Activated T-helper 1 cell treated with Interleukin-2 at 50 U/mL for 16 hours (primary cell): ENCODE results near the gene MFRP.
A peak's percentile ranks its signal among the peaks of the same experiment; 100 is the strongest.

Experiments
- DNase-seq: peaks from one replicate; pipeline ENCODE4 v3.0.0-alpha.2; 2020; ENCODE audit warnings: low read depth

Gene MFRP

GRCh38 chr11:119359365-119360214 is 13.1 kb upstream of the MFRP start:
- no peak for DNase-seq

GRCh38 chr11:119357074-119357473 is 10.6 kb upstream of the MFRP start:
- DNase-seq = no peak

- peak; percentile 51 for DNase-seq
Observed at GRCh38 chr11:119356349-119357031, 10.0 kb upstream of the MFRP start.

GRCh38 chr11:119355091-119355843 is 8.8 kb upstream of the MFRP start:
- no peak for DNase-seq

- DNase-seq = no peak
Observed at GRCh38 chr11:119352857-119353260, 6.4 kb upstream of the MFRP start.

- no peak for DNase-seq
Observed at GRCh38 chr11:119351232-119351631, 4.7 kb upstream of the MFRP start.

- DNase-seq = no peak
Observed at GRCh38 chr11:119350302-119350701, 3.8 kb upstream of the MFRP start.

GRCh38 chr11:119347940-119348605 is 1.6 kb upstream of the MFRP start:
- DNase-seq = no peak

GRCh38 chr11:119347242-119347641 is 737 bp upstream of the MFRP start:
- DNase-seq = no peak

- no peak for DNase-seq
Observed at GRCh38 chr11:119345685-119346084, 820 bp downstream of the MFRP start.

- no peak for DNase-seq
Observed at GRCh38 chr11:119344291-119345010, 2.1 kb downstream of the MFRP start.

GRCh38 chr11:119343726-119344125 is 2.8 kb downstream of the MFRP start:
- DNase-seq = no peak

GRCh38 chr11:119342362-119343130 is 4.0 kb downstream of the MFRP start:
- no peak for DNase-seq

- no peak for DNase-seq
Observed at GRCh38 chr11:119342023-119342300, 4.5 kb downstream of the MFRP start.

GRCh38 chr11:119341222-119342022 is 5.1 kb downstream of the MFRP start:
- no peak for DNase-seq

- no peak for DNase-seq
Observed at GRCh38 chr11:119340335-119341221, 5.9 kb downstream of the MFRP start, which contains the start of gene C1QTNF5. Gene C1QTNF5 (minus strand): TSS chr11:119340883. CDS start chr11:119340397, 486 bp downstream.

- DNase-seq = no peak
Observed at GRCh38 chr11:119339589-119340334, 6.7 kb downstream of the MFRP start.

- DNase-seq = no peak
Observed at GRCh38 chr11:119338965-119339588, 7.4 kb downstream of the MFRP start.
